HG03159 (cell line): Measurements from ENCODE around the gene C1QL1.

Experiments
- ATAC-seq: cut with Tn5 transposase; IDR thresholded peaks from one replicate; pipeline ENCODE4 v1.9.1; 2021; ENCODE audit warnings: mild to moderate bottlenecking, moderate library complexity; ENCODE audit not compliant: unreplicated experiment

The C1QL1 gene

DNA sequence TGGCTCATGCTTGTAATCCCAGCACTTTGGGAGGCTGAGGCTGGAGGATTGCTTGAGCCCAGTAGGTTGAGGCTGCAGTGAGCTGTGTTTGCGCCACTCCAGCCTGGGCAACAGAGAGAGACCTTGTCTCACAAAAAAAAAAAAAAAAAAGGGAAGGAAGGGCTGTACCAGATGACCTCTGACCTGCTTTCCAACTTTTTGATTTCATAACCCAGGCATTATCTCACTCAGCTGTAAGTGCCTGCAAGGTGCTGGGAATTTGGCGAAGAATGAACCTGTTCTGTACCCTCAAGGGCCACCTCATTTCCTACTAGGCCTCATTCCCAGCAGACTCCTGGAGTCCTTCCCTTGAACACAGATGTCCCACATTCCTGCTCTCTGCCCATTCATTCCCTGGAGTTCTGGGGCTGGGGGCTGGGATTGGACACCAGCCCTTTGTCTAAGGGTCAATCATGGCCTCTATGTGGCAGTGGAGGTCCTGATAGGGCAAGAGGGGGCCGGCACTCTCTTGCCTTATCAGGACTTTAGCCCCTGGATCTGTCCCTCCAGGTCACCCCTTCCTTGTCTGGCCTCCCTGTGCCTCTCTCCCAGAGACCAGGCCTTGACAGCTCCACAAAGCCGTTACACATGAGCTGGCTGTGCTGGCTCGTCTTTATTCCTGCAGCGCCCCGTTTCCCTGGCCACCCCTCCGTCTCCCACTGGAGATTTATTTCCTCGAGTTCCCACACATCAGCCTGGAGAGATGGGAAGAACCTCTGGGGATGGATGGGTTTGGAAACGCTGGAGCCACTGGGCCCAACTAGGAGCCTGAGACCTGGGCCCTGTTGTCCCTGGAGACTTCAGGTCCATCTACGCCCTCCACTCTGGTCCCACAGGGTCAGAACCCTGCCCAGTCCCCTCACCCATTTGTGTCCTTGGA is 52.0 kb downstream of the C1QL1 start:
- ATAC-seq: no peak

DNA sequence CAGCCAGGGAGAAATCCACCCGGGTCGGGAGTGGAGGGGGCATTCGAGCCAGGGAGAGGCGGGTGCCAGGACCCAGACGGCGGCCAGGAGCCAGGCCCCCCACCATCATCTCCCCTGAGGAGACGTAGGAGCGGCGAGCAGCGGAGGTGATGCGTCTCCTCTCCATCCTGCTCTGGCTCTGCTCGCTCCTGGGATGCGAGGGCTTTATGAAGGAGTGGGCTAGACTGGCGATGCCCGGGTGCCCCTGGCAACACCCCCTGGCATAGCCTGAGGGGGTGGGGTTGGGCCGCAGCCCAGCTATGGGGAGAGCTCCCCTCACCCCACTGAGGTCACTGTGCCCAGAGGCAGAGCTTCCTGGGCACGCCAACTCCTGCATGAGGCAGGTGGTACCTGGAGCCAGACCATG is 52.8 kb downstream of the C1QL1 start, which contains the start of gene GFAP:
Gene GFAP, minus strand, starts transcription at position 180 of the 406 bp plus-strand sequence. Its CDS starts 14 bp downstream, at position 166.
- ATAC-seq: no peak

DNA sequence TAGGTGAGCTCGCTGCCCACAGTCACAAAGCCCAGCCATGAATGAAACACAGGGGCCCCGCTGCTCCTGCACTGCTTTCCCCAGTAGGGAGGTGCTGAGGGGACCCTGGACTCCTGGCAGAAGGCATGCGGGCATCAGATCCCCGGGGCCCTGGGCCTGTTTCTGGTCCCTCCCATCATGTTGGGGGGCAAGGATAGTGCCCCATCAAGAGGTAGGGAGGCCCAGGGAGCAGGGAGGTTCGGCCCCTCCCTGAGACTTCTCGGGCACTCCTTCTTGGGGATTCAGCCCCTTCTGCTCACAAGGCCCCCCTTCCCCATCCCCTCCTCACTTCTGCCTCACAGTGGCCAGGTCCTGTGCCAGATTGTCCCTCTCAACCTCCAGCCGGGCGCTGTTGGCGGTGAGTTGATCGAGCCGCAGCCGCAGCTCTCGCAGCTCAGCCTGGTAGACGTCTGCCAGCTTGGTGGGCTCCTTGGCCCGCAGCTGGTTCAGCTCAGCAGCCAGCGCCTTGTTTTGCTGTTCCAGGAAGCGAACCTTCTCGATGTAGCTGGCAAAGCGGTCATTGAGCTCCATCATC is 53.3 kb downstream of the C1QL1 start:
- no peak for ATAC-seq

DNA sequence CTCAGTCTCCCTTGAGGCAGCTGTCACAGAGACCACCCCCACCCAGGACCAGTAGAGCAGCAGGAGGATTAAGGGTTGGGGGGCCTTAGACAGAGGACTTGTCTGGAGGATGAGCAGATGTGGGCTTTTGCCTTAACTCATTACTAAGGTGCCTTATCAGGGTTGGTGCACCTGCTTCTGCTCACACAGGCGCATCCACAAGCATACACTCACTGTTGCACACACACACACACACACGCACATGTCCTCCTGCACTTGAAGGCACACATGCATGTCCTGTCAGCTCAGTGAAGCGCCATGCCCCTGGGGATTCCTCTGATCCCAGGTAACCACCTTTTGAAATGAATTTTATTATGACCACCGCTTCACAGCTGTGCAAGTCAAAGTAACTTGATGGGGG is 54.0 kb downstream of the C1QL1 start:
- no peak for ATAC-seq

DNA sequence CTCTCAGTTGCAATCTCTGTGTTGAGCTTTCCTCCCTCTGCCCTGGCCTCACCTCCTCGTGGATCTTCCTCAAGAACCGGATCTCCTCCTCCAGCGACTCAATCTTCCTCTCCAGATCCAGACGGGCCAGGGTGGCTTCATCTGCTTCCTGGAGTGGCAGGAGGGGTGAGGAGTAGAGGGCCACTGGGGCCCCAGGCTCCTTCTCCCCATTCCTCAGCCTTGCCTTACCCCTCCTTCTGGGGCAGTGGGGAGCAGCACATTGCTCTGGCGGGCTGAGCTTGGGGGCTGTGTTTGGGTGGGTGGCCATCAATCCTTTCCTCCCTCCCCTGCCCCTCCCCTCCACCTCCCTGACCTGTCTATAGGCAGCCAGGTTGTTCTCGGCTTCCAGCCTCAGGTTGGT is 54.4 kb downstream of the C1QL1 start:
- no peak for ATAC-seq

DNA sequence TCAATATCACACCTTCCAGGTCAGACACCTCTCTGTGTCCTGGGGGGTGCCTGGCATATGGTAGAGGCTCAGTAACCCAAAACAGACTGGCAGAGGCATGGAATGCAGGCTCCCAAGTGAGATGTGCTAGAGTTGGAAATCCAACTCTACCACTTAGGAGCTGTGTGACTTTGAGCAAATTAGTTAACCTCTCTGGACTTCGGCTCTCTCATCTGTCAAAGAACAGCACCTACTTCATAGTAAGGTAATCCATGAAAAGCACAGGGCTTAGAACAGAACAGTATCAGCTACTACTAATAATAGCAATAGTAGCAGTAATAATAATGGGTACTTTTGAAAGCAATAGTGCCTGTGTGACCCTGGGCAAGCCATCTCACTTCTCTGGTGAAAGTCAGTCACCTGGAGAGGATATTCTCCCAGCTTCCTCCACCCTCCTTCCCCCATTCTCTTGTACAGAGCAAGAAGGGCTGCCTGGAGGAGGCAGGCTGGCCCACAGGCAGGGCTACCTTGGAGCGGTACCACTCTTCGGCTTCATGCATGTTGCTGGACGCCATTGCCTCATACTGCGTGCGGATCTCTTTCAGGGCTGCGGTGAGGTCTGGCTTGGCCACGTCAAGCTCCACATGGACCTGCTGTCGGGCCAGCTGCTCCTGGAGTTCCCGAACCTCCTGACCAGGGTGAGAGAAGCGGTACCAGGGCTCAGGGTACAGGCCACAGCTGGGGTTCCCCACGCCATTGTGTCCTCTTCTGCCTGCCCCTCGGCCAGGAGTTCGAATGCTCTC is 55.1 kb downstream of the C1QL1 start:
- ATAC-seq: no peak

DNA sequence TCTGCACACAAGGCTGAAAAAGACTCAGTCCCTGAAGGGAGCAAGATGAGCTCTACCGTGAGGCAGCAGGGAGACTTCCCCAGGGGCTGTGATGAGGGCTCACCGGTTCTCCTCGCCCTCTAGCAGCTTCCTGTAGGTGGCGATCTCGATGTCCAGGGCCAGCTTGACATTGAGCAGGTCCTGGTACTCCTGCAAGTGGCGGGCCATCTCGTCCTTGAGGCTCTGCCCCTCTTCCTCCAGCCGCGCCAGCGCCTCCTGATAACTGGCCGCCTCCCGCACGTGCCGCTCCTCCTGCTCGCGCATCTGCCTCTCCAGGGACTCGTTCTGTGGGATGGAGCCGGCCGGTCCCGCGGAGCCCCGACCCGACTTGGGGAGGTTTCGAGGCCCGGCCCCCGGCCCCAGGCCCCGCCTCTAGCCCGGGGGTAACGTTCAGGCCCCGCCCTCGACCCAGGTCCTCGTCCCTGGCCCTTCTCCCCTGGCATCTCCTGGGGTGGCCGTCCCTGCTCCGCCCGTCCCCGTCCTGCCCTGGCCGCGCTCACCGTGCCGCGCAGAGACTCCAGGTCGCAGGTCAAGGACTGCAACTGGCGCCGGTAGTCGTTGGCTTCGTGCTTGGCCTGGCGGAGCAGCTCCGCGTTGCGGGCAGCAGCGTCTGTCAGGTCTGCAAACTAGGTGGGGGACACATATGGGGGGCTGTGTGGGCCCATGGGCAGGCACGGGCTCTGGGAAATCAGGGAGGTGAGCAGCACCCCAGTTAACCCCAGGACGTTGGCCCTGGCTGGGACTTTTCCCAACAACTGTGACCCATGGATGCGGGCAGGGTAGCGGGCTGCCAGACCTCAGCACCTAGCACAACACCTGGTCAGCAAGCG is 56.7 kb downstream of the C1QL1 start:
- no peak for ATAC-seq

DNA sequence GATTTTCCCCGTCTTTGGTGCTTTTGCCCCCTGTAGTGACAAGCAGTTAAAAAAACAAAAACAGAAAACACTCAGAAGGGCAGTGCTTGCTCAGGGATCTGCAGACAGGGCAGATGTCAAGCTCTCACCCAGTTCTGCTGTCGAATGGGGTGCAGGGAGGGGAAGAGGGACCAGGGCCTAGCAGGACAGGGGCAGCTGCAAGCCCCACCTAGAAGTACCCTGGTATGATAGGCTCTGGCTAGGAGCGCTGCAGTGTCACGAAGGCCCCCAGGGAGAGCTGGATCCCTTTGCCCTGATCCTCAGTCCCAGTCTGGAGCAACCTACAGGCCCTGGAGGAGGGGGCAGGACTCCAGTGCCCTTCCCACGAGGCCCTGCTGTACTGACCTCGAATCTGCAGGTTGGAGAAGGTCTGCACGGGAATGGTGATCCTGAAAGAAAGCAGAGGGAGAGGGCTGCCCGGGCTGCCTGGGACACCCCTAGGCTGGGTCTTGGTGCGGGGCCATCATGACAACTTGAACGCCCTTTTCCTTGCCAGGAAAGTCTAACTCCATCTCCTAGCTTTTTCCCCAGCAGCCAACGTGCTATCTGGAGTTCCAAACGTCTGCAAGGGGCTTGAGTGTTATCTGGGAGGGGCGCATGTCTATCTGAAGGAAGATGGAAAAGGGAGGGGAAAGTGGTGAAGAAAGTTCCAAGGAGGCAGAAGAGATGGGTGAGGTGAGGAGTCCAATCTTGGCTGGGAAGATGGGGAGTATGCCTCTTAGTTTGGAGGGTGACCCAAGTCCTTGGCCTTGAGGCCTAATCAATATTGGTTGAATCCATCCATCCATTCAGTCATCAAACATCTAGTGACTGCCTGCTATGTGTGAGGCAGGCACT is 57.6 kb downstream of the C1QL1 start:
- no peak for ATAC-seq
